OCI-LY7 (cell line): ENCODE results near the gene JUN.

Experiments
- EZH2phosphoT487 ChIP-seq: fragments of 200-600 bp; sonication (generic); IDR thresholded peaks from 2 replicates; pipeline ENCODE4 v1.6.1; 2018; ENCODE audit warnings: low read depth, borderline replicate concordance, mild to moderate bottlenecking, mixed run types, antibody characterized with exemption, low read length, moderate library complexity, mixed read lengths
- TF ChIP-seq, protein P1 (sequence below): fragments of 200-600 bp; sonication (generic); conservative IDR thresholded peaks from 2 replicates; pipeline ENCODE4 v1.5.1; 2014; ENCODE audit warnings: mild to moderate bottlenecking, antibody characterized with exemption, low read length, moderate library complexity, mixed read lengths

GRCh38 chr1:58735586-58735985 lies 48.3 kb downstream of the JUN start:
- TF ChIP-seq, protein P1, sequence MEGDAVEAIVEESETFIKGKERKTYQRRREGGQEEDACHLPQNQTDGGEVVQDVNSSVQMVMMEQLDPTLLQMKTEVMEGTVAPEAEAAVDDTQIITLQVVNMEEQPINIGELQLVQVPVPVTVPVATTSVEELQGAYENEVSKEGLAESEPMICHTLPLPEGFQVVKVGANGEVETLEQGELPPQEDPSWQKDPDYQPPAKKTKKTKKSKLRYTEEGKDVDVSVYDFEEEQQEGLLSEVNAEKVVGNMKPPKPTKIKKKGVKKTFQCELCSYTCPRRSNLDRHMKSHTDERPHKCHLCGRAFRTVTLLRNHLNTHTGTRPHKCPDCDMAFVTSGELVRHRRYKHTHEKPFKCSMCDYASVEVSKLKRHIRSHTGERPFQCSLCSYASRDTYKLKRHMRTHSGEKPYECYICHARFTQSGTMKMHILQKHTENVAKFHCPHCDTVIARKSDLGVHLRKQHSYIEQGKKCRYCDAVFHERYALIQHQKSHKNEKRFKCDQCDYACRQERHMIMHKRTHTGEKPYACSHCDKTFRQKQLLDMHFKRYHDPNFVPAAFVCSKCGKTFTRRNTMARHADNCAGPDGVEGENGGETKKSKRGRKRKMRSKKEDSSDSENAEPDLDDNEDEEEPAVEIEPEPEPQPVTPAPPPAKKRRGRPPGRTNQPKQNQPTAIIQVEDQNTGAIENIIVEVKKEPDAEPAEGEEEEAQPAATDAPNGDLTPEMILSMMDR = no peak
- TF ChIP-seq EZH2phosphoT487 = no peak
